ENCODE results near the gene MSI1. TPM values are rescaled to one million over a fixed set of nuclear protein-coding genes. Genes with fewer than 3 reads are reported as not detected.
A peak's percentile ranks its signal among the peaks of the same experiment; 100 is the strongest.

Gene MSI1
- polyA plus RNA-seq, 2 of the 4 experiments (the other 2 are of a cell fraction), result 0.72 to 1.9 TPM

DNA sequence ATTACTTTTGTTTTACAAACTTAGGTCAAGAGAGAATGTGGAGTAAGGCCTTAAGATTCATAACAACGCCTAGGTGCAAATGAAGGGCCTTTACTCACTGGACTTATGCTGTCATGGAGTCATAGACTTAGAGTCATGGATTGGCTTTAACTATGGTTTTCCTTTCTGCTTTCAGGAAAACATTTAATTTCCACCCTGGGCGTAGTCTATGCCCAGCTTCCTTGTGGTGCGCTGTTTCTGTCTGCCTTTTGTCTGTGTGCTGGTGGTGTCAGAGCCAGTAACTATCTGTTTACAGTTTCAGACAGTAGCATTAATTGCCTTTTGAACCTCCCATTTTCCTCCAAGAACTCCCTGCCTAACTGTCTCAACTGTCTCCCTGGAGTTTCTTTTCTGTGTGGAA is 37.1 kb upstream of the MSI1 start (continued):
- no peak for TF ChIP-seq REST (IDR thresholded peaks at IDR 0.05)
- no peak for TF ChIP-seq RAD21 (conservative IDR thresholded peaks at IDR 0.05 in 1 of 2, IDR thresholded peaks at IDR 0.05 in 1 of 2)

- no peak overlapping the region for H3K27ac ChIP-seq
- H3K4me2 ChIP-seq, result no peak overlapping the region
- TF ChIP-seq, protein P1, sequence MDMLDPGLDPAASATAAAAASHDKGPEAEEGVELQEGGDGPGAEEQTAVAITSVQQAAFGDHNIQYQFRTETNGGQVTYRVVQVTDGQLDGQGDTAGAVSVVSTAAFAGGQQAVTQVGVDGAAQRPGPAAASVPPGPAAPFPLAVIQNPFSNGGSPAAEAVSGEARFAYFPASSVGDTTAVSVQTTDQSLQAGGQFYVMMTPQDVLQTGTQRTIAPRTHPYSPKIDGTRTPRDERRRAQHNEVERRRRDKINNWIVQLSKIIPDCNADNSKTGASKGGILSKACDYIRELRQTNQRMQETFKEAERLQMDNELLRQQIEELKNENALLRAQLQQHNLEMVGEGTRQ (IDR thresholded peaks at IDR 0.05), result peak; percentile 43; the same call in 1 of the 2 replicates
- TF ChIP-seq MYC (IDR thresholded peaks at IDR 0.05; ENCODE audit: borderline replicate concordance, low read length), result no peak
- CTCF ChIA-PET, result interaction anchor here (1.0 to 2.6 kb wide), 5 partner anchors 11 to 49 kb away, joined by 3 to 11 read pairs (median 3); no protein-coding TSS in a partner anchor
- POLR2A ChIA-PET, result no interaction called here
- WGBS (ENCODE audit: missing lambda C conversion rate), result 35% methylated on average over 1 of the region's 1 CpG
- DNase-seq (ENCODE audit: low read depth in 1 of 2, low spot score in 1 of 2) (peak in 1 of 2 experiments; percentile 36), FAIRE-seq (no peak), ATAC-seq (peak; percentile 26 to 55; a peak in 3 of 6 replicates)
- H3K4me1 ChIP-seq, result no peaks in the 10 kb centered on the region
- no peaks in the 10 kb centered on the region for H3K9me3 ChIP-seq
- no peak overlapping the region for H3K4me3 ChIP-seq
Measured at GRCh38 chr12:120404271-120404670, 35.3 kb upstream of the MSI1 start.

- ChIA-PET POLR2A (no interaction called here), CTCF (interaction anchor here (1.0 to 2.6 kb wide), 5 partner anchors 10 to 48 kb away, joined by 3 to 11 read pairs (median 3); no protein-coding TSS in a partner anchor)
- FAIRE-seq (no peak), ATAC-seq (no peak), DNase-seq (ENCODE audit: low read depth in 1 of 2, low spot score in 1 of 2) (no peak)
- 65% methylated on average over 3 of the region's 3 CpGs for WGBS (ENCODE audit: missing lambda C conversion rate)
- Histone ChIP-seq H3K4me3 (no peak overlapping the region), H3K27ac (no peak overlapping the region), H3K9me3 (no peaks in the 10 kb centered on the region), H3K4me2 (no peak overlapping the region), H3K4me1 (no peaks in the 10 kb centered on the region)
- TF ChIP-seq ZC3H11A (IDR thresholded peaks at IDR 0.05), result no peak
- no peak for TF ChIP-seq ESRRA (IDR thresholded peaks at IDR 0.05; ENCODE audit: borderline replicate concordance, low read length)
- no peak for TF ChIP-seq FOXS1 (CRISPR knock-in tag; IDR thresholded peaks at IDR 0.05)
- TF ChIP-seq KDM5A (IDR thresholded peaks at IDR 0.05), result no peak
- no peak for TF ChIP-seq MYC (IDR thresholded peaks at IDR 0.05; ENCODE audit: borderline replicate concordance, low read length)
- no peak for TF ChIP-seq FOSL2 (IDR thresholded peaks at IDR 0.05)
- no peak for TF ChIP-seq FOSL2 (CRISPR knock-in tag; IDR thresholded peaks at IDR 0.05)
- no peak for TF ChIP-seq HOXB13 (CRISPR knock-in tag; IDR thresholded peaks at IDR 0.05; ENCODE audit: low read depth)
- no peak for TF ChIP-seq RCOR1 (IDR thresholded peaks at IDR 0.05; ENCODE audit: low read depth, low read length)
- no peak for TF ChIP-seq SREBF2 (IDR thresholded peaks at IDR 0.05)
Measured at GRCh38 chr12:120403869-120404268, 34.9 kb upstream of the MSI1 start.

DNA sequence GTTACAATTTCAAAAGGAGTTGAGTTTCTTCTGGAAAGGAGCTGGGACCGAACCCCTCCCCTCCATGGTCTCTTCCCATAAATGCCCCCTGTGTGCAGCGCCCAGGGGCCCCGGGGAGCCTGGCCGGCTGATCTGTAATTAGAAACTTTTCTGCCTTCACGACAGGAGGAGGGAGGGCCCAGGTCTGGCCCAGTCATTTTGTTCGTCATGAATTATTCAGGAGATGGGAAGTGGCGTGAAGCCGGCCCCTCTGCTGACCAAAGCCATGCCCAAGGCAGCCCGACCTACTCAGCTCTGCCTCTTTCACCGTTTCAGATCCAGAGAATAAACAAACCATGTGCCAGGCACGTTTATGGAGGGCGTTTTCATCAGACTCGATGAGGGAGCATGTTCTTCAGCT is 33.3 kb upstream of the MSI1 start:
- Histone ChIP-seq H3K4me1 (no peaks in the 10 kb centered on the region), H3K4me2 (no peak overlapping the region), H3K9me3 (no peaks in the 10 kb centered on the region), H3K4me3 (no peak overlapping the region), H3K27ac (no peak overlapping the region)
- WGBS (ENCODE audit: missing lambda C conversion rate), result 48% methylated on average over 13 of the region's 13 CpGs
- peak in 1 of 2 experiments; percentile 48; a peak in 3 of 6 replicates for ATAC-seq
- POLR2A ChIA-PET, result no interaction called here
- no peak for TF ChIP-seq ZNF302 (CRISPR knock-in tag; IDR thresholded peaks at IDR 0.05)
- TF ChIP-seq ZC3H11A (IDR thresholded peaks at IDR 0.05), result no peak
- no peak for TF ChIP-seq MAFK (IDR thresholded peaks at IDR 0.05; ENCODE audit: partially characterized antibody)
- no peak for TF ChIP-seq RFX5 (IDR thresholded peaks at IDR 0.05)
- no peak for TF ChIP-seq REST (IDR thresholded peaks at IDR 0.05)
- TF ChIP-seq EP300 (IDR thresholded peaks at IDR 0.05), result no peak
- TF ChIP-seq FOSB (CRISPR knock-in tag; IDR thresholded peaks at IDR 0.05), result no peak
- TF ChIP-seq JUNB (IDR thresholded peaks at IDR 0.05), result no peak
- no peak for DNase-seq (ENCODE audit: low read depth in 1 of 2, low spot score in 1 of 2)
- CTCF ChIA-PET, result interaction anchor here (1.8 kb wide), 1 partner anchor 28 kb away, joined by 5 read pairs; no protein-coding TSS in a partner anchor
- no peak for FAIRE-seq

Measured in A549 (cell line).